ENCODE measurements around the gene ASAP2.

GRCh38 chr2:9197916-9198315 lies 8.7 kb upstream of the ASAP2 start:
- no peak for TF ChIP-seq CTCF (optimal IDR thresholded peaks at IDR 0.05 in 1 of 3, IDR thresholded peaks at IDR 0.05 in 1 of 3, conservative IDR thresholded peaks at IDR 0.05 in 1 of 3; ENCODE audit: extremely low read depth in 1 of 3, insufficient read depth in 2 of 3, low read length in 3 of 3)
- TF ChIP-seq EZH2 (IDR thresholded peaks at IDR 0.05; ENCODE audit: low read length) = no peak
